ENCODE results near the gene NME3. TPM values are rescaled to one million over a fixed set of nuclear protein-coding genes. Genes with fewer than 3 reads are reported as not detected.

The NME3 gene
- total and polyA plus RNA-seq, 2 donors from 2014 or later: 70.8 to 123 TPM

- Histone ChIP-seq H3K9me3 (ENCODE audit: control insufficient read depth in 2 of 3, insufficient read depth in 1 of 3, low read length in 3 of 3) (peaks cover 0 to 8% (median 0%) of the 10 kb centered on the region in 3 donors), H3K4me1 (ENCODE audit: control insufficient read depth in 2 of 3, insufficient read depth in 2 of 3, low read depth in 1 of 3, low read length in 3 of 3) (no peaks in the 10 kb centered on the region), H3K27me3 (ENCODE audit: control insufficient read depth, insufficient read depth, low read length) (no peaks in the 10 kb centered on the region), H3K4me3 (ENCODE audit: low read length in 3 of 3) (no peak overlapping the region), H3K9ac (ENCODE audit: low read length in 3 of 3) (no peak overlapping the region), H3K36me3 (ENCODE audit: control insufficient read depth in 2 of 3, insufficient read depth in 3 of 3, low read length in 3 of 3) (peaks cover 0 to 12% (median 11%) of the 10 kb centered on the region in 3 donors), H3K27ac (ENCODE audit: low read depth in 2 of 2, low read length in 2 of 2) (no peak overlapping the region)
- TF ChIP-seq, protein P1, sequence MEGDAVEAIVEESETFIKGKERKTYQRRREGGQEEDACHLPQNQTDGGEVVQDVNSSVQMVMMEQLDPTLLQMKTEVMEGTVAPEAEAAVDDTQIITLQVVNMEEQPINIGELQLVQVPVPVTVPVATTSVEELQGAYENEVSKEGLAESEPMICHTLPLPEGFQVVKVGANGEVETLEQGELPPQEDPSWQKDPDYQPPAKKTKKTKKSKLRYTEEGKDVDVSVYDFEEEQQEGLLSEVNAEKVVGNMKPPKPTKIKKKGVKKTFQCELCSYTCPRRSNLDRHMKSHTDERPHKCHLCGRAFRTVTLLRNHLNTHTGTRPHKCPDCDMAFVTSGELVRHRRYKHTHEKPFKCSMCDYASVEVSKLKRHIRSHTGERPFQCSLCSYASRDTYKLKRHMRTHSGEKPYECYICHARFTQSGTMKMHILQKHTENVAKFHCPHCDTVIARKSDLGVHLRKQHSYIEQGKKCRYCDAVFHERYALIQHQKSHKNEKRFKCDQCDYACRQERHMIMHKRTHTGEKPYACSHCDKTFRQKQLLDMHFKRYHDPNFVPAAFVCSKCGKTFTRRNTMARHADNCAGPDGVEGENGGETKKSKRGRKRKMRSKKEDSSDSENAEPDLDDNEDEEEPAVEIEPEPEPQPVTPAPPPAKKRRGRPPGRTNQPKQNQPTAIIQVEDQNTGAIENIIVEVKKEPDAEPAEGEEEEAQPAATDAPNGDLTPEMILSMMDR (IDR thresholded peaks at IDR 0.05; ENCODE audit: borderline replicate concordance, extremely low read depth, insufficient read depth): no peak
- DNase-seq (no peak), FAIRE-seq (no peak)
- intact Hi-C loops (cut with DNase I): no loop called here
These were observed 30.4 kb downstream of the NME3 start for GRCh38 chr16:1740781-1741490.

- no peak for FAIRE-seq
- Histone ChIP-seq H3K4me1 (ENCODE audit: control insufficient read depth in 2 of 3, insufficient read depth in 2 of 3, low read depth in 1 of 3, low read length in 3 of 3) (no peaks in the 10 kb centered on the region), H3K27me3 (ENCODE audit: control insufficient read depth, insufficient read depth, low read length) (no peaks in the 10 kb centered on the region), H3K36me3 (ENCODE audit: control insufficient read depth in 2 of 3, insufficient read depth in 3 of 3, low read length in 3 of 3) (peaks cover 4 to 11% (median 9%) of the 10 kb centered on the region in 3 donors), H3K4me3 (ENCODE audit: low read length in 3 of 3) (no peak overlapping the region), H3K27ac (ENCODE audit: low read depth in 2 of 2, low read length in 2 of 2) (no peak overlapping the region), H3K9ac (ENCODE audit: low read length in 3 of 3) (no peak overlapping the region), H3K9me3 (ENCODE audit: control insufficient read depth in 2 of 3, insufficient read depth in 1 of 3, low read length in 3 of 3) (peaks cover 0 to 8% (median 0%) of the 10 kb centered on the region in 3 donors)
- intact Hi-C loops (cut with DNase I): no loop called here
- TF ChIP-seq, protein P1 (IDR thresholded peaks at IDR 0.05; ENCODE audit: borderline replicate concordance, extremely low read depth, insufficient read depth): no peak
- no peak for DNase-seq
These were observed 31.1 kb downstream of the NME3 start for GRCh38 chr16:1740234-1740633.

DNA sequence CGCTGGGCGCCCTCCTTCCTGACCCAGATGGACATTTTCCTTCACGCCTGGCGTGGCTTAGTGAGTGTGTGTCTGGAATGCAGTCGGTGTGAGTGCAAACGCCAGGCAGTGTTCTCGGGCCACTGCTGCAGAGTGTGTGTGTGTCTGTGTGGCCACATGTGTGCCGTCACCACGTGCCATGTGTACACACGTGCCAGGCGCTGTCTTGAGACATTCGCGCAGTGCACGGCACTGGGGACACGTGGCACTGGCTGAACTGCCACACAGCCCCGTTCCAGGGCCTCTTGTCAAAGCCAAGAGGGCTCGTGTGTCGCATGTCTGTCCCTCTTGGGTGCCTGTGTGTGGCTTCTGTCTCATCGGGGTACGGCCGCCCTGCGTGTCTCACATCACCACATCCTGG is 36.5 kb downstream of the NME3 start:
- H3K36me3 ChIP-seq (ENCODE audit: control insufficient read depth in 2 of 3, insufficient read depth in 3 of 3, low read length in 3 of 3): peaks cover 8 to 9% (median 9%) of the 10 kb centered on the region in 3 donors
- FAIRE-seq: no peak
- H3K4me3 ChIP-seq (ENCODE audit: low read length in 3 of 3): no peak overlapping the region
- no peaks in the 10 kb centered on the region for H3K4me1 ChIP-seq (ENCODE audit: control insufficient read depth in 2 of 3, insufficient read depth in 2 of 3, low read depth in 1 of 3, low read length in 3 of 3)
- TF ChIP-seq, protein P1 (IDR thresholded peaks at IDR 0.05; ENCODE audit: borderline replicate concordance, extremely low read depth, insufficient read depth): no peak
- no peak overlapping the region for H3K27ac ChIP-seq (ENCODE audit: low read depth in 2 of 2, low read length in 2 of 2)
- no peaks in the 10 kb centered on the region for H3K27me3 ChIP-seq (ENCODE audit: control insufficient read depth, insufficient read depth, low read length)
- DNase-seq: no peak
- intact Hi-C loops (cut with DNase I): no loop called here
- no peak overlapping the region for H3K9ac ChIP-seq (ENCODE audit: low read length in 3 of 3)
- H3K9me3 ChIP-seq (ENCODE audit: control insufficient read depth in 2 of 3, insufficient read depth in 1 of 3, low read length in 3 of 3): peaks cover 0 to 8% (median 0%) of the 10 kb centered on the region in 3 donors
